CD1c-positive myeloid dendritic cell (primary cell): ENCODE results near the gene ERBB4.

Experiments used
- DNase-seq: peaks from one replicate; pipeline ENCODE4 v3.0.0-alpha.2; 2016; ENCODE audit errors: extremely low spot score

ERBB4 gene

GRCh38 chr2:211477537-211478275, 1060.9 kb downstream of the ERBB4 start:
- DNase-seq: no peak

- DNase-seq: no peak
These were observed 1065.5 kb downstream of the ERBB4 start for GRCh38 chr2:211473116-211473515.

GRCh38 chr2:211469664-211470059, 1068.9 kb downstream of the ERBB4 start:
- DNase-seq: no peak

GRCh38 chr2:211468877-211469663, 1069.5 kb downstream of the ERBB4 start:
- DNase-seq: no peak

- DNase-seq: no peak
These were observed 1070.4 kb downstream of the ERBB4 start for GRCh38 chr2:211468217-211468616.

- DNase-seq: no peak
These were observed 1075.2 kb downstream of the ERBB4 start for GRCh38 chr2:211463397-211463796.

GRCh38 chr2:211458974-211459373, 1079.6 kb downstream of the ERBB4 start:
- no peak for DNase-seq

GRCh38 chr2:211457325-211457724, 1081.3 kb downstream of the ERBB4 start:
- no peak for DNase-seq

GRCh38 chr2:211455216-211455841, 1083.3 kb downstream of the ERBB4 start:
- peak; percentile 42 for DNase-seq

- DNase-seq: no peak
These were observed 1083.9 kb downstream of the ERBB4 start for GRCh38 chr2:211454679-211455078.

- DNase-seq: no peak
These were observed 1085.2 kb downstream of the ERBB4 start for GRCh38 chr2:211453311-211453887.

GRCh38 chr2:211451642-211452041, 1087.0 kb downstream of the ERBB4 start:
- DNase-seq: no peak

- no peak for DNase-seq
These were observed 1088.8 kb downstream of the ERBB4 start for GRCh38 chr2:211449819-211450218.

- DNase-seq: no peak
These were observed 1091.1 kb downstream of the ERBB4 start for GRCh38 chr2:211447548-211447947.

- no peak for DNase-seq
These were observed 1098.5 kb downstream of the ERBB4 start for GRCh38 chr2:211440107-211440506.

GRCh38 chr2:211439011-211439410, 1099.6 kb downstream of the ERBB4 start:
- no peak for DNase-seq

- no peak for DNase-seq
These were observed 1101.2 kb downstream of the ERBB4 start for GRCh38 chr2:211437396-211437795.

GRCh38 chr2:211436182-211436581, 1102.4 kb downstream of the ERBB4 start:
- DNase-seq: no peak

GRCh38 chr2:211435331-211435730, 1103.3 kb downstream of the ERBB4 start:
- no peak for DNase-seq

- DNase-seq: no peak
These were observed 1103.8 kb downstream of the ERBB4 start for GRCh38 chr2:211434773-211435172.

GRCh38 chr2:211429256-211429920, 1109.2 kb downstream of the ERBB4 start:
- no peak for DNase-seq

GRCh38 chr2:211426240-211426639, 1112.4 kb downstream of the ERBB4 start:
- DNase-seq: no peak
